Ishikawa (cell line): ENCODE results near the gene DHRS9.

Source experiments
- CEBPB ChIP-seq: IDR thresholded peaks from 2 replicates; pipeline ENCODE4 v1.6.1; 2012
- CREB1 ChIP-seq: IDR thresholded peaks from 2 replicates; pipeline ENCODE4 v1.6.1; 2012; ENCODE audit warnings: low read depth
- EP300 ChIP-seq: IDR thresholded peaks from 2 replicates; pipeline ENCODE4 v1.6.1; 2012; ENCODE audit warnings: borderline replicate concordance
- FOXM1 ChIP-seq: IDR thresholded peaks from 2 replicates; pipeline ENCODE4 v1.6.1; 2012; ENCODE audit warnings: low read depth, borderline replicate concordance
- MAX ChIP-seq: IDR thresholded peaks from 2 replicates; pipeline ENCODE4 v1.6.1; 2012
- RAD21 ChIP-seq: IDR thresholded peaks from 2 replicates; pipeline ENCODE4 v1.6.1; 2012; ENCODE audit warnings: low read depth
- REST ChIP-seq: IDR thresholded peaks from 2 replicates; pipeline ENCODE4 v1.6.1; 2012; ENCODE audit warnings: low read depth, mild to moderate bottlenecking
- TAF1 ChIP-seq: IDR thresholded peaks from 2 replicates; pipeline ENCODE4 v1.6.1; 2012; ENCODE audit warnings: low read depth, mild to moderate bottlenecking
- TCF12 ChIP-seq: IDR thresholded peaks from 2 replicates; pipeline ENCODE4 v1.6.1; 2012; ENCODE audit warnings: low read depth
- USF1 ChIP-seq: IDR thresholded peaks from 2 replicates; pipeline ENCODE4 v1.6.1; 2012
- YY1 ChIP-seq: IDR thresholded peaks from 2 replicates; pipeline ENCODE4 v1.6.1; 2012; ENCODE audit warnings: low read depth

GRCh38 chr2:169080250-169081069 is 11.1 kb downstream of the DHRS9 start:
- TF ChIP-seq CEBPB, result no peak
- TF ChIP-seq EP300, result no peak
- TF ChIP-seq USF1, result no peak
- TF ChIP-seq TAF1, result no peak
- TF ChIP-seq YY1, result no peak
- TF ChIP-seq FOXM1, result no peak
- TF ChIP-seq REST, result no peak
- TF ChIP-seq RAD21, result no peak
- TF ChIP-seq MAX, result no peak
- TF ChIP-seq CREB1, result no peak
- TF ChIP-seq TCF12, result no peak
